Heart right ventricle (tissue), 16 donors: Measurements from ENCODE around the gene USP6NL. TPM values are rescaled to one million over a fixed set of nuclear protein-coding genes. Genes with fewer than 3 reads are reported as not detected.

Source experiments
- ATAC-seq, 8 donors: fragments of 200-7000 bp; cut with Tn5 transposase; one replicate each; pipeline ENCODE4 v1.9.1; 2020; ENCODE audit warnings: mild to moderate bottlenecking in 8 of 8, moderate library complexity in 8 of 8, moderate number of reproducible peaks in 1 of 8
- DNase-seq, 2 donors: peaks; one replicate each; pipeline ENCODE4 v3.0.0-alpha.2; 2020
- H3K27ac ChIP-seq, 10 donors: fragments of 200-600 bp; sonication (generic) in 2 of 10; one replicate each; pipeline versions ENCODE4 v1.5.0 to v1.8.0; 2020 to 2022; ENCODE audit warnings: mild to moderate bottlenecking in 3 of 10
- H3K27me3 ChIP-seq, 7 donors: fragments of 200-600 bp; one replicate each; pipeline ENCODE4 v1.8.0; 2021 to 2022; ENCODE audit warnings: mild to moderate bottlenecking in 2 of 7
- H3K36me3 ChIP-seq, 9 donors: fragments of 200-600 bp; sonication (generic) in 1 of 9; one replicate each; pipeline versions ENCODE4 v1.5.0 to v1.8.0; 2020 to 2022; ENCODE audit warnings: mild to moderate bottlenecking in 2 of 9
- H3K4me1 ChIP-seq, 9 donors: fragments of 200-600 bp; sonication (generic) in 1 of 9; one replicate each; pipeline versions ENCODE4 v1.5.0 to v1.8.0; 2020 to 2022; ENCODE audit warnings: mild to moderate bottlenecking in 4 of 9
- H3K4me3 ChIP-seq, 10 donors: fragments of 200-600 bp; sonication (generic) in 2 of 10; one replicate each; pipeline versions ENCODE4 v1.5.0 to v1.8.0; 2020 to 2022; ENCODE audit warnings: mild to moderate bottlenecking in 7 of 10, moderate library complexity in 2 of 10
- H3K9me3 ChIP-seq, 11 donors: fragments of 200-600 bp in 10 of 11; sonication (generic) in 2 of 11; one replicate each; pipeline versions ENCODE4 v1.5.0 to v1.8.0; 2013 to 2022; ENCODE audit warnings: mild to moderate bottlenecking in 2 of 11, control low read depth in 1 of 11, moderate library complexity in 1 of 11
- WGBS, 2 donors: extraction: QIAGEN DNeasy Blood & Tissue Kit; methylation state at CpG; one replicate each; pipeline ENCODE4 v1.1.7; 2013; ENCODE audit warnings: inconsistent platforms in 1 of 2; 5-methylcytosine and 5-hydroxymethylcytosine counted together
- intact Hi-C, 10 donors: fragments of 100-400 bp; cut with DNase I; formaldehyde crosslinking; loops; one replicate each; pipeline versions ENCODE4 v1.11.1 to v1.14.2; 2022
- polyA plus RNA-seq, 2 donors: library from polyadenylated mRNA; stranded (reverse); fragments of 200-250 nt; gene quantifications; one replicate each; pipeline ENCODE4 v1.2.3, GENCODE V29; 2013
- total RNA-seq, 10 donors: library from RNA; stranded (reverse); fragmentation: NEBNext Ultra II Directional in 3 of 10; extraction: Animal tissue kit (Norgen Biotek cat#: 25700) in 3 of 10; gene quantifications; one replicate each; pipeline versions ENCODE4 v1.2.1 to v1.2.4, GENCODE V29; 2021 to 2023
- TF ChIP-seq, protein P1 (sequence below), 9 donors: fragments of 200-600 bp; sonication (generic) in 2 of 9; IDR thresholded peaks; one replicate each; pipeline versions ENCODE4 v1.5.0 to v1.8.0; 2021 to 2022; ENCODE audit warnings: antibody characterized with exemption in 9 of 9, mild to moderate bottlenecking in 5 of 9, moderate library complexity in 1 of 9
- donor health status: Arrhythmogenic right ventricular cardiomyopathy.
- donor health status: ischemic (EF 13 %, LVEDD 7.1; RV severe dilation, severe dysfunction).
- donor health status: healthy with polysubstance abuse.
- donor health status: DM: no; HTN: yes; CAD: no.
- donor health status: DM: no; HTN: no; CAD: no.
- donor health status: ischemic (EF 25% LVEDD 6.9; RV normal size, moderate dysfunction).
- donor health status: ischemic (EF 25% LVEDD 5.7; RV mildly dilated, moderate dysfunction).
- donor health status: healthy.
- donor health status: DM: yes; HTN: yes; CAD: no.
- donor health status: Ischemic cardiomyopathy.
- donor health status: ischemic (EF 35%, LVEDD 5.7; RV mildly dilated, moderate dysfunction).
- donor health status: nonischemic (EF 11% LVEDD 7.7; RV severe dilation, severe dysfunction).
- donor health status: DM: yes; HTN: yes; CAD: no.
- donor health status: PGD.
- donor health status: ischemic (EF 29% LVEDD 5.4; RV normal size, mild dysfunction).
- donor health status: nonischemic (EF 23%, LVEDD 6.1; RV moderate dilation, normal function).

USP6NL gene
- total and polyA plus RNA-seq, 12 donors: 1.8 to 11.1 (median 8.2) TPM

DNA sequence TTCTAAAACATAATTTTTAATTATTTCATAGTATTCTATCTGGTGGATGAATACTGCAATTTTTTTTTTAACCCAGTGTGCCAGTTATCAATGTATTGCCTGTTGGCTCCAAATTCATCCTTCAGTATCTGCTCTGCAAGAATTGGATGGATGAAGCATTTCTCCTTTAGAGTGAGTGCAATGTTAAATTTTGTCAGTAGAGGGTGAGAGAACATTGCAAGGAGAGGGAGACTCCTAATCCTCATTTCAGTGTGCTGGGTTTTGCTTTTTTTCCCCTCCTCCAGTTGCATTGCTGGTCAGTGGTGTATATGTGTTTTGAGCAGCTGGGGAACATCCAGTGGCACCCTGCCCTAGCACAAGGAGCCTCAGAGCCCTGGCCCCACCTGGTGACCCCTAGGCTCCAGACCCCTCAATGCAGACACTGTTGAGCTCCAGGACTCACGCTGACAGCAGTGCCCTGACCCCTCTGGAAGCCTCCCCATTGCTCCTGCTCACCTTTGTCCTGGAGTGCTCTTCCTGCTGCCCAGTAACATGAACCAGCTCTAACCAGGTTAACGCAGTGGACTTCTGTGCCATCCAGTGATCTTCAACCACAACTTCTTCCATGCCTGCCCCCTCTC is 199.4 kb downstream of the USP6NL start:
- DNase-seq (no peak), ATAC-seq (no peak)
- TF ChIP-seq, protein P1, sequence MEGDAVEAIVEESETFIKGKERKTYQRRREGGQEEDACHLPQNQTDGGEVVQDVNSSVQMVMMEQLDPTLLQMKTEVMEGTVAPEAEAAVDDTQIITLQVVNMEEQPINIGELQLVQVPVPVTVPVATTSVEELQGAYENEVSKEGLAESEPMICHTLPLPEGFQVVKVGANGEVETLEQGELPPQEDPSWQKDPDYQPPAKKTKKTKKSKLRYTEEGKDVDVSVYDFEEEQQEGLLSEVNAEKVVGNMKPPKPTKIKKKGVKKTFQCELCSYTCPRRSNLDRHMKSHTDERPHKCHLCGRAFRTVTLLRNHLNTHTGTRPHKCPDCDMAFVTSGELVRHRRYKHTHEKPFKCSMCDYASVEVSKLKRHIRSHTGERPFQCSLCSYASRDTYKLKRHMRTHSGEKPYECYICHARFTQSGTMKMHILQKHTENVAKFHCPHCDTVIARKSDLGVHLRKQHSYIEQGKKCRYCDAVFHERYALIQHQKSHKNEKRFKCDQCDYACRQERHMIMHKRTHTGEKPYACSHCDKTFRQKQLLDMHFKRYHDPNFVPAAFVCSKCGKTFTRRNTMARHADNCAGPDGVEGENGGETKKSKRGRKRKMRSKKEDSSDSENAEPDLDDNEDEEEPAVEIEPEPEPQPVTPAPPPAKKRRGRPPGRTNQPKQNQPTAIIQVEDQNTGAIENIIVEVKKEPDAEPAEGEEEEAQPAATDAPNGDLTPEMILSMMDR (IDR thresholded peaks at IDR 0.05): no peak
- Histone ChIP-seq H3K27ac (no peak overlapping the region), H3K4me1 (peaks cover 0 to 23% (median 0%) of the 10 kb centered on the region in 9 donors), H3K9me3 (peaks cover 0 to 30% (median 13%) of the 10 kb centered on the region in 11 donors), H3K4me3 (no peak overlapping the region), H3K36me3 (no peaks in the 10 kb centered on the region), H3K27me3 (peaks cover 0 to 6% (median 0%) of the 10 kb centered on the region in 7 donors)
- WGBS, 2 donors: 82 to 94% methylated on average over 2 of the region's 2 CpGs
- intact Hi-C loops: no loop called here

DNA sequence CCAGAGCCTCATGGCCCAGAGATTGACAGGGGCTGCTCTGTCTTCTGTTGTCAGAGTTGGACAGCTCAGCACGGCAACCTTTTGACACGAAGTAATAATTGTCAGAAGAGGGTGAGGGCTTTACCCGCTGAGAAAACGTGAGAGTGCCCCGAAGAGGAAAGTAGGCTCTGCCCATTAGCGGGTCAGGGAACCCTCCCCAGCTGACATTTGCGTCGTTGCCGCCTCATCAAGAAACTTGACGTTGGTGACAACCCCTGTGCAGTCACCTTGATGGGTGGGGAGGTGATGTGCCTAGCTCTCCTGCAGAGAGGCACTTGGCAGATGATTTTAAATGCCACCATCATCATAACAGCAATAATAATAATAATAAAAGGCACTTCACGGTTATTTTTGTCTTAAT is 202.1 kb downstream of the USP6NL start:
- DNase-seq (no peak), ATAC-seq (no peak)
- TF ChIP-seq, protein P1 (IDR thresholded peaks at IDR 0.05): no peak
- peaks cover 0 to 26% (median 0%) of the 10 kb centered on the region in 9 donors for H3K4me1 ChIP-seq
- H3K9me3 ChIP-seq: peaks cover 0 to 30% (median 13%) of the 10 kb centered on the region in 11 donors
- 67% methylated on average over 11 of the region's 11 CpGs for WGBS, 2 donors
- no peak overlapping the region for H3K4me3 ChIP-seq
- H3K27me3 ChIP-seq: peaks cover 0 to 6% (median 0%) of the 10 kb centered on the region in 7 donors
- H3K27ac ChIP-seq: no peak overlapping the region
- no peaks in the 10 kb centered on the region for H3K36me3 ChIP-seq
- intact Hi-C loops: no loop called here

DNA sequence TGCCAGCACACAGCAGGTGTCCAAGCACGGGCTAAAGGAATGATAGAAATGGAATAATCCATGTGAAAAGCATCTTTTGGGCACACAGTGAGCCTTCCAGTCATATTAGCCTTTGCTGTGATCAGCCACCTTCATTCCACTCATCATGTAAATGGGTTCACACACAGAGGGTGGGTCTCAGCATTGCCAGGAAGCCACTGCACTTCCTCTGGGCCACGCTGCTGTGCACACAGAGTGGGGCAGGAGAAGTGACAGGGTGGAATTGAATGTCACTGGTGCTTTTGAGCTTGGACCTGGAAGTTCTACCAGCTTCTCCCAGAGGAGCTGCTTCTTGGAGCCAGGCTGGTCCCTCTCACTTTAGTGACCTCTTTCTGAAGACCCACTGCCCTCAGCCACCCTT is 203.5 kb downstream of the USP6NL start:
- peaks cover 0 to 24% (median 12%) of the 10 kb centered on the region in 11 donors for H3K9me3 ChIP-seq
- H3K27ac ChIP-seq: no peak overlapping the region
- DNase-seq (no peak), ATAC-seq (no peak)
- H3K27me3 ChIP-seq: peaks cover 0 to 6% (median 0%) of the 10 kb centered on the region in 7 donors
- TF ChIP-seq, protein P1 (IDR thresholded peaks at IDR 0.05): no peak
- no peak overlapping the region for H3K4me3 ChIP-seq
- intact Hi-C loops: no loop called here
- WGBS, 2 donors: 80 to 81% methylated on average over 2 of the region's 2 CpGs
- H3K36me3 ChIP-seq: no peaks in the 10 kb centered on the region
- H3K4me1 ChIP-seq: peaks cover 0 to 22% (median 0%) of the 10 kb centered on the region in 9 donors

DNA sequence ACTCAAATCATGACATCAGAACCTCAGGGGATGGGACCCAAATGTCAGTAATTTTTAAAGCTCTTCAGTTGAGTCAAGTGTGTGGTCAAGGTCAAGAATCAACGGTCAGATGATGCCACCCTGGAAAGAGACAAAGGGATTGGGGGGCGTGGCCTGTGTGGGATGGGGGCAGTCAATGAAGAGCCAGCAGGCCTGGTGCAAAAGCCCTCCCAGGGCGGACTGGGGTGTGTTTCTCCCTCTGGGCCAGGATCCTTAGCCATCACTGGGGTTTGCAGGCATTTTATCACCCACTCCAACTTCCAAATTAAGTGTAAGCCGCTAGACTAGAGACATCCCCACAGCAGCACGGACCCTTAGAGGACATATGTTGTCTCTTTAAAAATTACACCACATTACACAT is 204.7 kb downstream of the USP6NL start:
- TF ChIP-seq, protein P1 (IDR thresholded peaks at IDR 0.05): no peak
- H3K36me3 ChIP-seq: no peaks in the 10 kb centered on the region
- peaks cover 0 to 22% (median 0%) of the 10 kb centered on the region in 9 donors for H3K4me1 ChIP-seq
- H3K27ac ChIP-seq: no peak overlapping the region
- H3K4me3 ChIP-seq: no peak overlapping the region
- peaks cover 0 to 6% (median 0%) of the 10 kb centered on the region in 7 donors for H3K27me3 ChIP-seq
- no peak for DNase-seq
- peaks cover 0 to 12% (median 0%) of the 10 kb centered on the region in 11 donors for H3K9me3 ChIP-seq
- intact Hi-C loops: no loop called here
- WGBS, 2 donors: 88 to 90% methylated on average over 5 of the region's 5 CpGs
- ATAC-seq: no peak
